ENCODE measurements around the gene C6. TPM values are rescaled to one million over a fixed set of nuclear protein-coding genes. Genes with fewer than 3 reads are reported as not detected.
"Not testable (repeated sequence)": the region's sequence is repeated elsewhere in the genome, so short reads cannot be mapped to it uniquely, and the experiment has no call there.

The C6 gene
- total and polyA plus RNA-seq, 8 donors, result 26.6 to 116 (median 60.7) TPM

GRCh38 chr5:41195228-41195627 lies 18.1 kb downstream of the C6 start:
- H3K4me3 ChIP-seq, result no peak overlapping the region

GRCh38 chr5:41194339-41194738 lies 19.0 kb downstream of the C6 start:
- ATAC-seq, result no peak
- no peak for FAIRE-seq

More at GRCh38 chr5:41195228-41195627, 18.1 kb downstream of the C6 start:
- ATAC-seq, result no peak
- no peaks in the 10 kb centered on the region for H3K9me3 ChIP-seq
- FAIRE-seq, result no peak
- H3K36me3 ChIP-seq, result peaks cover 0 to 4% (median 0%) of the 10 kb centered on the region in 3 donors
- intact Hi-C loops (cut with DNase I), result no loop called here
- 96 to 100% methylated on average over 1 of the region's 1 CpG for WGBS, 2 donors
- no peak for DNase-seq
- H3K27ac ChIP-seq, result peak overlapping the region in 2 of 4 donors; percentile 22 to 47
- peaks cover 8 to 23% (median 22%) of the 10 kb centered on the region in 3 donors for H3K4me1 ChIP-seq
- no peaks in the 10 kb centered on the region for H3K27me3 ChIP-seq
- TF ChIP-seq, protein P1, sequence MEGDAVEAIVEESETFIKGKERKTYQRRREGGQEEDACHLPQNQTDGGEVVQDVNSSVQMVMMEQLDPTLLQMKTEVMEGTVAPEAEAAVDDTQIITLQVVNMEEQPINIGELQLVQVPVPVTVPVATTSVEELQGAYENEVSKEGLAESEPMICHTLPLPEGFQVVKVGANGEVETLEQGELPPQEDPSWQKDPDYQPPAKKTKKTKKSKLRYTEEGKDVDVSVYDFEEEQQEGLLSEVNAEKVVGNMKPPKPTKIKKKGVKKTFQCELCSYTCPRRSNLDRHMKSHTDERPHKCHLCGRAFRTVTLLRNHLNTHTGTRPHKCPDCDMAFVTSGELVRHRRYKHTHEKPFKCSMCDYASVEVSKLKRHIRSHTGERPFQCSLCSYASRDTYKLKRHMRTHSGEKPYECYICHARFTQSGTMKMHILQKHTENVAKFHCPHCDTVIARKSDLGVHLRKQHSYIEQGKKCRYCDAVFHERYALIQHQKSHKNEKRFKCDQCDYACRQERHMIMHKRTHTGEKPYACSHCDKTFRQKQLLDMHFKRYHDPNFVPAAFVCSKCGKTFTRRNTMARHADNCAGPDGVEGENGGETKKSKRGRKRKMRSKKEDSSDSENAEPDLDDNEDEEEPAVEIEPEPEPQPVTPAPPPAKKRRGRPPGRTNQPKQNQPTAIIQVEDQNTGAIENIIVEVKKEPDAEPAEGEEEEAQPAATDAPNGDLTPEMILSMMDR (IDR thresholded peaks at IDR 0.05), result no peak

GRCh38 chr5:41193456-41194205 lies 19.7 kb downstream of the C6 start:
- Histone ChIP-seq H3K9me3 (no peaks in the 10 kb centered on the region), H3K36me3 (peaks cover 0 to 4% (median 0%) of the 10 kb centered on the region in 3 donors), H3K4me3 (peak overlapping the region in 1 of 4 donors; percentile 7), H3K27ac (peak overlapping the region in 3 of 4 donors; percentile 29 to 72 (median 69)), H3K4me1 (peaks cover 8 to 23% (median 22%) of the 10 kb centered on the region in 3 donors), H3K27me3 (no peaks in the 10 kb centered on the region)
- DNase-seq (peak; percentile 95 to 98 (median 97)), ATAC-seq (peak; percentile 98 to 99 (median 98)), FAIRE-seq (peak; percentile 83)
- TF ChIP-seq, protein P1 (IDR thresholded peaks at IDR 0.05), result no peak
- intact Hi-C loops (cut with DNase I), result no loop called here
- WGBS, 2 donors, result 3 to 4% methylated on average over 5 of the region's 5 CpGs

More at GRCh38 chr5:41194339-41194738, 19.0 kb downstream of the C6 start:
- intact Hi-C loops (cut with DNase I), result no loop called here
- Histone ChIP-seq H3K4me3 (peak overlapping the region in 1 of 4 donors; percentile 7), H3K27me3 (no peaks in the 10 kb centered on the region), H3K9me3 (no peaks in the 10 kb centered on the region), H3K36me3 (peaks cover 0 to 4% (median 0%) of the 10 kb centered on the region in 3 donors), H3K27ac (peak overlapping the region in 3 of 4 donors; percentile 22 to 69 (median 47)), H3K4me1 (peaks cover 8 to 23% (median 22%) of the 10 kb centered on the region in 3 donors)
- WGBS, 2 donors, result 25 to 26% methylated on average over 3 of the region's 3 CpGs
- no peak for DNase-seq
- TF ChIP-seq, protein P1 (IDR thresholded peaks at IDR 0.05), result no peak

DNA sequence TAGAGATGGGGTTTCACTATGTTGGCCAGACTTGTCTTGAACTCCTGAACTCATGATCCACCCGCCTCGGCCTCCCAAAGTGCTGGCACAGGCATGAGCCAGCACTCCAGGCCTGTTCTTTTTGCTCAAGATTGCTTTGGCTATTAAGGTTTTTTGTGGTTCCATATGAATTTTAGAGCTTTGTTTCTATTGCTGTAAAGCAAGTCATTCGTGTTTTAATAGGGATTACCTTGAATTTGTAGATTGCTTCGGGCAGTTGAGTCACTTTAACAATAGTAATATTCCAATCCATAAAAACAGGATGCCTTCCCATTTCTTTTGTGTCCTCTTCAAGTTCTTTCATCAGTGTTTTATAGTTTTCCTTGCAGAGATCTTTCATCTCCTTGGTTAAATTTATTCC lies 22.1 kb downstream of the C6 start:
- intact Hi-C loops (cut with DNase I), result no loop called here
- FAIRE-seq, result no peak
- DNase-seq, result no peak
- Histone ChIP-seq H3K27me3 (no peaks in the 10 kb centered on the region), H3K36me3 (no peaks in the 10 kb centered on the region), H3K9me3 (no peaks in the 10 kb centered on the region), H3K4me3 (no peak overlapping the region), H3K4me1 (peaks cover 8 to 23% (median 22%) of the 10 kb centered on the region in 3 donors), H3K27ac (no peak overlapping the region)
- WGBS, 2 donors, result 90 to 96% methylated on average over 4 of the region's 4 CpGs
- no peak for ATAC-seq
- TF ChIP-seq, protein P1 (IDR thresholded peaks at IDR 0.05), result no peak

- Histone ChIP-seq H3K9me3 (no peaks in the 10 kb centered on the region), H3K27ac (peak overlapping the region in 2 of 4 donors; percentile 13 to 24), H3K4me1 (peaks cover 14 to 42% (median 34%) of the 10 kb centered on the region in 3 donors), H3K27me3 (no peaks in the 10 kb centered on the region), H3K4me3 (no peak overlapping the region), H3K36me3 (no peaks in the 10 kb centered on the region)
- TF ChIP-seq, protein P1 (IDR thresholded peaks at IDR 0.05), result no peak
- no peak for DNase-seq
- ATAC-seq, result no peak
- FAIRE-seq, result no peak
- intact Hi-C loops (cut with DNase I), result no loop called here
- WGBS, 2 donors, result 86 to 88% methylated on average over 1 of the region's 1 CpG
Observed at GRCh38 chr5:41186143-41186542, 27.2 kb downstream of the C6 start.

GRCh38 chr5:41183331-41183730 lies 30.0 kb downstream of the C6 start:
- H3K36me3 ChIP-seq, result not testable (repeated sequence)
- 75 to 78% methylated on average over 1 of the region's 1 CpG for WGBS, 2 donors

More at GRCh38 chr5:41183331-41183730, 30.0 kb downstream of the C6 start:
- intact Hi-C loops (cut with DNase I); FAIRE-seq; H3K4me3 ChIP-seq; DNase-seq; H3K9me3 ChIP-seq; H3K27me3 ChIP-seq: not testable (repeated sequence)
- Histone ChIP-seq H3K4me1 (peaks cover 14 to 44% (median 35%) of the 10 kb centered on the region in 3 donors), H3K27ac (peak overlapping the region in 3 of 4 donors; percentile 35 to 70 (median 64))
- peak in 3 of 4 donors; percentile 20 to 36 (median 27) for ATAC-seq
